Measurements from ENCODE around the gene NACA.
A peak's percentile ranks its signal among the peaks of the same experiment; 100 is the strongest.
"Not testable (repeated sequence)": the region's sequence is repeated elsewhere in the genome, so short reads cannot be mapped to it uniquely, and the experiment has no call there.

Gene NACA

DNA sequence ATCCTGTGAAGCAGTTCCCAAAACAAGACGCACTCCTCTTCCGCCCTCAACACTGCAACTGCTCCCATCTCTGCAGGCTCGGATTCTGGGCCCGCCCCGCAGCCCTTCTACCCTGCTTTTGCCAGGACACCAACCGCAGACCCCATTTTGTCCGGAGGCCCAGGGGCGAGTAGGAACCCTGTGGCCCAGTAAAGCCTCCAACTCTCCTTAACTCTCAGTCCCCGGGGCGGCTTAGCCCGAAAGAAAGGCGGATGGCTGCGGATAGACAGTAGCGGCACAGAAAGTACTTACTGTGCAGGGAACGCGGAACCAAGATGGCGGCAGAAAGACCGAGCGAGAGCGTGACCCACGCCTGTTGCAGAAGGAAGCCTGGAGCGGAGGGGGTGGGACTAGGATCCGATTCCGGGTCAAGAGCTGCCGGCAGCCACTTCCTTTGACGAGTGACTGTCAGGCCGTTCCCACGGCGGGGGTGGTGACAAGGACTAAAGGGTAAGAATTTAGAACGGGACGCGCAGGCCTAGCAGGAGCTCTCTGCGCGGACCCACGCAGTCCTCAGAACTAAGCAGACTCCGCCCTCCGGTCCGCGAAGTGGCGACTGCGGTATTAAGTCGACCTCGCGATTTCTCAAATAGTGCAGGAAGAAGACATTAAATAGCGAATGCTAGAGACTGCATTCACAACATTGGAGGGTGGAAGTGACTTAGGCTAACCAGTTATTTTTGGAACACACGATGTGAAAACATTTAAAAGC is at the start of gene NACA:
Gene NACA (minus strand): TSS at position 328 of the 751 bp plus-strand sequence. CDS start 778 bp downstream, outside the sequence.
- intact Hi-C loops (cut with DNase I), result loop anchor here (2.0 to 10.0 kb wide), 2 partner anchors 36 to 90 kb away; partner anchors contain the start of genes BAZ2A and PTGES3
- DNase-seq, result peak; percentile 98 to 100 (median 99)

DNA sequence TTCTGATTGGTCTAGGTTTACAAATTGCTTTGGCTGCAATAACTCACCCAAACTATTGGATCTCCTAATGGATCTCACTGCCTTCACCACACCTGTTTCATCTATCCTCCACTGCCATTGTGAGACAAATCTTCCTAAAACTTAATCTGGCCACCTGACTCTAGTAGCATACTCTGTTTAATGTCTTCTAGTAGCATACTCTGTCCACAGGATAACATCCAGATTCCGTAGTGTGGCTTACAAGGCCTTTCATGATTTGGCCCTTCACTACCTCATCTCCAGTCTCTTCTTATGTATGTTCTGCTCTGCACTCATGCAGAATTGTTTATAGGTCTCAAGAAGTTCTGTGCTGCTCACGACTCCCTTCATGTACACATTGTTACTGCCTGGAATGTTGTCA is 48.0 kb upstream of the NACA start:
- intact Hi-C loops (cut with DNase I), result no loop called here
- no peak for DNase-seq

DNA sequence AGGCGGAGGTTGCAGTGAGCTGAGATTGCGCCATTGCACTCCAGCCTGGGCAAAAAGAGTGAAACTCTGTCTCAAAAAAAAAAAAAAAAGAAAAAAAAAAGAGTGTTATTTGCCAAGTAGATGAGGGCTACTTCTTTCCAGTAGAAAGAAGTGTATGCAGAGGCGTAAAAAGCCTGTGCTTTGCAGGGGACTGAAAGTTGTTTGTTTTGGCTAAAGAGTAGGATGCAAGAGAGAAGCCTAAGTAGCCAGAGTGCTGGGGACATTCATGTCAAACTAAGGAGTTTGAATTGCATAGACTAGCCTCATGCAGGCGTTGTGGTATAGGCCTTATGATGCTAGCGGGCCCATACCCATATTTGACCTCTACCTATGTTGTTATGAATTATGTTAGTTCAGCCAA is 47.5 kb upstream of the NACA start:
- intact Hi-C loops (cut with DNase I), result no loop called here
- DNase-seq, result no peak

DNA sequence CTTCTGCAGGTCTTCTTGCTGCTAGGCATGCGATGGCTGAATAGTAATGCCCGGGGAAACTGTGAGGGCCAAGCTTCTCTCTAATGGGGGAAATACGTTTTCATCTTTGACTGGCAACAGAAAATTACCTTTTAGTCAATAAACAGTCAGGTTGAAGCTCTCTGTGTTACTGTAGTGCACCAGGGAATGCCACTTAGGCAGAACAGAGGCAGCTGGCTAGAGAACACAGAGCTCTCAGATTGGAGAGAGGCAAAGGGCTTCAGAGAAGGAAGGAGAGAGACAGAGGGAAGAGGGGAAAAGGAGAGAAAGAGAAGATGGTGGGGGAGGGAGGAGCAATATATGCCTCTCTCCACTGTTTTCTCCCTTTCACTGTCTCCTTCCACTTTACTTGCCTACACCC is 44.8 kb upstream of the NACA start:
- no peak for DNase-seq
- intact Hi-C loops (cut with DNase I), result no loop called here

DNA sequence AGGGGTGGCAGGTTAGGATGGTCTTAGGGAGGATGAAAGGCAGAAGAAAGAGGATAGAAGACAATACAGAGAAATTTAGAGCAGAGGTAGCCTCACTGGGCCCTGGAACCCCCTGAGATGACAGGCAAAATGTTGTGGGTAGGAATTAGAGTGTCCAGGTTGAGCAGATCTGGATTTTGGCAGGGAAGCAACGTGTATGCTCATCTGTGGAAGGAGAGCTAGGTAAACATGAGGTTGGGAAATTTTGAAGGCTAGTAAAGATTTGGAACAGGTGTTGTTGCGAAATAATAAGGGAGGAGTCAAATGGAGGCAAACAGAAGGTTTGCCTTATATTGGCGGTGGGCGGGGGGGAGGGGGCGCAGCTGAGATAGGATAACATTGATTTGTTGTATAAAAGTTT is 43.3 kb upstream of the NACA start:
- no peak for DNase-seq
- intact Hi-C loops (cut with DNase I), result no loop called here

DNA sequence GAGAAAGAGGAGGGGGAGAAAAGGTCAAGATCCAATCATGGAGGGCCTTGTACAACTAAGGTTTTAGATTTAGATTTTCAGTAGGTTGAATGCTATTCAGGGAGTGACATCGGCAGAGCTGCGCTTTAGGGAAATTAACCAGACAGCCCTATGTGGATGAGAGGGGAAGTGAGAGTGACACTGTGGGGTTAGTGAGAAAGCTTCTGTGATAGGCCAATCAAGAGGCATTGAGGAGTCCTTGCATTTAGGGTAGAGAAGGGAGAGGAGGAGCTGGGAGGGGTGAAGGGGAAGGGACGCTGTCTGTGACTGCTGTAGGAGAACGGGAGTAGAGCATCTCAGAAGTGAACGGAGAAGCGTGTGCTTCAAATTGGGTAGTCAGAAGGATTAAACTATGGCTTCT is 41.4 kb upstream of the NACA start:
- intact Hi-C loops (cut with DNase I), result no loop called here
- DNase-seq, result peak in 9 of 42 donors; percentile 7 to 26 (median 16)

DNA sequence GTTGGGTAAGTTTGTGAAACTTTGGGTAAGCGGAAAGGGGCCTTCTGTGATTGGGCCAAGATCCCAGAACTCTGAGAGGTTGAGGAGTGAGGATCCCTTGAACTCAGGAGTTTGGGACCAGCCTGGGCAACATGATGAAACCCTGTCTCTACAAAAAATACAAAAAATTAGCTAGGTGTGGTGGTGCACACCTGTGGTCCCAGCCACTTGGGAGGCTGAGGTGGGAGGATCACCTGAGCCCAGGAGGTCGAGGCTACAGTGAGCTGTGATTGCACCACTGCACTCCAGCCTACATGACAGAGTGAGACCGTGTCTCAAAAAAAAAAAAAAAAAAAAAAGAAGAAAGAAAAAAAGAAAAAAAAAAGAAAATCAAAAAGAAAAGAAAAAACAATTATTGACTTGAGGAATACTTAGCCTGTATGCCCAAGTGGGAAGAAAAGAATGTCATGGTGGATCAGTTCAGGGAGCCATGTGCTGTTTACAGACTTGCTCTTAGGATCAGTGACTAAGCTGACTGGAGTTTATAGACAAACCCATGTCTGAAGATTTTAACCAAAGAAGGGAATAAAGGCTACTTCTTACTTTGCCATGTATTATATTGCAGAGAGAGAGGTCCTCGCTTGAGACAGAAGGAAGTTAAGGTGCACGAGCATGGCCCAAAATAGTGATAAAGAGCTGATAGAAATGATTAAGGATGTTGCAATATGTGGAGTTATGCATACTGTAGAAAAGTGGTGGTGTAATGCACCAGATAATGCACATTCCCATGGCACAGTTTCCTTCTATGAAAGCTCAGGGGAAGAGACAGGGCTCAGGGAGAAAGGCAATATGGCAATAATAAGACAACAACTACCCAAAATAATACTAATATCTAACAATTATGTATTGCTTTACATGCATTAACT is 38.9 kb upstream of the NACA start:
- DNase-seq, result no peak
- intact Hi-C loops (cut with DNase I), result no loop called here

DNA sequence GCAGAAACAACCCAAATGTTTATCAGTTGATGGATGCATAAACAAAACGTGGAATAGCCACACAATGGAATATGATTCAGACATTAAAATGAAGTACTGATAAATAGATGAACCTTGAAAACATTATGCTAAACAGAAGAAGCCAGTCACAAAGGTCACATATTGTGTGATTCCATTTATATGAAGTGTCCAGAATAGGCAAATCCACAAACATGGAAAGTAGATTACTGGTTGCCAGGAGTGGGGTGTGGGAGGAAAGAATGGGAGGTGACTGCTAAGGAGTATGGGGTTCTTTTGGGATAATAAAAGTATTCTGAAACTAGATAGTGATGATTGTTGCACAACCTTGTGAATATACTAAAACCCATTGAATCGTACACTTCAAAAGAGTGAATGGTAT is 36.7 kb upstream of the NACA start:
- DNase-seq, result no peak
- intact Hi-C loops (cut with DNase I), result no loop called here

DNA sequence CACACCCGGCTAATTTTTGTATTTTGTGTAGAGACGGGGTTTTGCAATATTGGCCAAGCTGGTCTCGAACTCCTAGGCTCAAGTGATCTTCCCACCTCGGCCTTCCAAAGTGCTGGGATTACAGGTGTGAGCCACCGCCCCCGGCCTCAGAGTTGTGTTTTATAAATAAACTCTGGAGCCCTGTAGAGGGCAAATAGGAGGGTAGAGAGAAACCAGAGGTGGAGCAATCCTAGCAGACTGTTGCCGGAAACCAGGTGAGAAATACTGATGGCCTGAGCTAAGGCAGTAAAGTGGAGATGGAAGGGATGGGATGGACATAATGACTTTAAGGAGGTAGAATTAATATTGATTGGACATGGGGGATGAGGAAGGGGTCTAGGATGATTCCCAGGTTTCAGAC is 35.4 kb upstream of the NACA start:
- intact Hi-C loops (cut with DNase I), result no loop called here
- DNase-seq, result no peak

DNA sequence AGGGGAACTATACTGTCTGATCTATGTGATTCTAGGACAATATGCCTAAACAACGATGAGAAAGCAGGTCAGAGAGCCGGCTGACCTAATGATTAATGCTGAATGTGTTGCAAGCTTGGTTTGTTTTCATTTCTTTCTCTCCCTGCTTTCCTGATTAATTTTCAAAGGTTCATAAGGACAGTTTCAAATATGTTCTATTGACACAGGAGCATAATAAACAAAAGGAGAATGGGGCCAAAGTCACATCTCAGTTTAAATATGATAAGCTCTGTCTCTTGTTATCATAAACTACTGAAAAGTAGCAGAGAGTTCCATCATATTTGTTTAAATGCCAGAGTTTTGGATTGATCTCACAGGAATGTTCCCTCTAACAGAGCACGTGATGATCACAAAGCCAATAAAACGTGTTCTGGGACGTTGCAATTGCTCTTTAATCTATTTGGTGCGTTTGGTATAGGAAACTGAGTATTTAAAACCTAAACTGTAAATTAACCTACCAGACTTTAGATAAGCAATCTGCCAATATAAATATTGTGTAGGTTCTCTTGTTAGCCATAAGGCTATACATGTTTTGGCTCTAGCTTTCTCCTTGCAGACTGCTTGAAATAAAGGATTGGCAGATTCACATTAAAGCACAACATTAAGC is 34.3 kb upstream of the NACA start:
- no peak for DNase-seq
- intact Hi-C loops (cut with DNase I), result loop anchor here (2.0 kb wide), 1 partner anchor 227 kb away; no protein-coding TSS in a partner anchor

DNA sequence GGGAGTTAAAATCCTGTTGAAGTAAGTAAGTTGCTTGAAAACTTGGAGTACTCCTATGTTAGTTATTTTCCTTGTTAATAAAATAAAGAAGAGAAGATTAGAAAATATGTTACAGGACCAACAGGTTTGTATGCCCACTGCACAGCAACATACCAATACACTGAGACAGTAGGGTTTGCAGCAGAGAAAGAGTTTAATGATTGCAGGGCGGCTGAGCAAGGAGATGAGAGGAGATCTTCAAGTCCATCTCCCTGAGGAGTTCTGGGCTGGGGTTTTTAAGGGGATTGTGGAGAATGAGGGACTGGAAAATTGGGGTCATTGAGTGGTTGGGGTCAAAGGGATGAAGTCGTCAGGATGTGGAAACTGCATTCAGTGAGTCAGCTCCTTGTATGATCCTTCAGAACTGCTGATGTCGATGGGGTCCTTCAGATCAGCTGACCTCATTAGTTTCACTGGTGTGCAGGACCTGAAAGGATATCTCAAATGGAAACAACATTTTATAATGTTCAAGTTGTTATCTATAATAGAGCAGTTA is 33.7 kb upstream of the NACA start:
- DNase-seq, result no peak
- intact Hi-C loops (cut with DNase I), result loop anchor here (2.0 kb wide), 1 partner anchor 228 kb away; no protein-coding TSS in a partner anchor

DNA sequence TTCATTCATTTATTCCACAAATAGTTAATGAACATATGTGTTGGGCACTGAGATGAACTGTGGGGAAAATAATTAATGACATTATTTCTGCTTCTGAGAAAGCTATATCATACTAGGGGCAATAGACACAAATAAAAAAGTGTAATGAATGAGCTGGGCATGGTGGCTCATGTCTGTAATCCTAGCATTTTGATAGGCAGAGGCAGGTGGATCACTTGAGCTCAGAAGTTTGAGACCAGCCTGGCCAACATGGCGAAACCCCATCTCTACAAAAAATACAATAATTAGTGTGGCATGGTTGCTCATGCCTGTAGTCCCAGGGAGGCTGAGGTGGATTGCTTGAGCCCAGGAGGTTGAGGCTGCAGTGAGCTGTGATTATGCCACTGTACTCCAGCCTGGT is 32.9 kb upstream of the NACA start:
- intact Hi-C loops (cut with DNase I), result loop anchor here (2.0 kb wide), 1 partner anchor 229 kb away; no protein-coding TSS in a partner anchor
- DNase-seq, result not testable (repeated sequence)

DNA sequence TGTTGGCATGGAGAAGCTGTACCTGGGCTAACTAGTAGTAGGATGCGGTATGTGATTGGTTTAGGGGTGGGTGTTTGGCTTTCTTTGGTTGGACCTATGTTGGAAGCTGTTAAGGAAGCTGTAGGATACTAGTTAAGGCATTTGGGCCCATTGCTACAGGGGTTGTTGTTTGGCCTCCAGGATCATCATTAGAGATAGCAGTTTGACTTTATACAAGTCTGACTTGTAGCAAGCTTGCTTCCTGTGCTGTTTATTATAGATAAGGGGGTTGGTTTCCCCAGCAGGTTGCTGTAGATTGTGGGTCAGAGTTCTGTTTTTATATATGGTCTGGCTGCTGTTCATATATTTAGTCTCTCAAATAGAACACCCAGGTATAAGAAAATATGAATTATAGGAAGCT is 28.5 kb upstream of the NACA start:
- intact Hi-C loops (cut with DNase I), result loop anchor here (5.0 kb wide), 1 partner anchor 314 kb away; no protein-coding TSS in a partner anchor
- no peak for DNase-seq

DNA sequence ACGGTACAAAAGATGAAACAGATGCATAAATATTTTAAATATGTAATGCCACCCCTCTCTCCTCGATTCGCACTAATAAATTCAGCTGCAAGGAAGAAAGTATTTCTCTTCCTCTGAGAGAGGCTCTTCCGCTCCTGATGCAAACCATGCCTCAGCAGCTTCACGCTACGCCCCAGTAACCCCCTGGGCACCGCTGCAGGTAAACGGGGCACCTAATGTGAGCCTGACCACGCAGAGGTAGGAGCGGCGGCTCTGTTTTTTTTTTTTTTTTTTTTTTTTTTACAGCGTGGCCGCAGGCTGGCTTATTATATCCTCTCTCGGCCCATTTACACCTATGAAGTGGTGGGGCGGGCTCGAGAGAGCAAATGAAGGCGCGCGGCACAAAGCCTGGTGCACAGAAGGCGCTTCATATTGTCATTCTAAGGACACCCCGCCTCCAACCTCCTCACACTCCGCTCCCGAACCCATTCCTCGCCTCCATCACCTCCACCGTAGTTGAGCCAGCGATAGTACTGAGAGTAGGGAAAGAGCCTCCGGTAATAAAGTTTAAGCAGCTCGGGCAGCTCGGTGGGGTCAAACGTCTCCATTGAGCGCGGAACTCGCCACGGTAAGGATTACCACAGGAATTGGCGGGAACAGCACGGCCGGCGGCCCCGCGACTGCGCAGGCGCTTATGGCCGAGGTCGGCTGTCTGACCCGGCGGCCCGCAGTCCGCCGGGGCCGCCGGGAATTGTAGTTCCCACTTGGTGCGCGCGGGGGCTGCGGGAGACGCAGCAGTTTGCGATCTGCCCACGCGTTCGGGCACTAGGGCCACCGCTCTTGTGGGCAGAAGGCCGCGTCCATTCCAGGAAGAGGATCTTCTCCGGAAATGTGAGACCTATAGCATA is 26.9 kb upstream of the NACA start, which contains the start of gene PRIM1:
Gene PRIM1 (minus strand): TSS at position 612 of the 887 bp plus-strand sequence. CDS start 25 bp downstream, at position 587.
- peak; percentile 64 to 94 (median 87) for DNase-seq
- intact Hi-C loops (cut with DNase I), result loop anchor here (5.0 kb wide), 1 partner anchor 315 kb away; no protein-coding TSS in a partner anchor

DNA sequence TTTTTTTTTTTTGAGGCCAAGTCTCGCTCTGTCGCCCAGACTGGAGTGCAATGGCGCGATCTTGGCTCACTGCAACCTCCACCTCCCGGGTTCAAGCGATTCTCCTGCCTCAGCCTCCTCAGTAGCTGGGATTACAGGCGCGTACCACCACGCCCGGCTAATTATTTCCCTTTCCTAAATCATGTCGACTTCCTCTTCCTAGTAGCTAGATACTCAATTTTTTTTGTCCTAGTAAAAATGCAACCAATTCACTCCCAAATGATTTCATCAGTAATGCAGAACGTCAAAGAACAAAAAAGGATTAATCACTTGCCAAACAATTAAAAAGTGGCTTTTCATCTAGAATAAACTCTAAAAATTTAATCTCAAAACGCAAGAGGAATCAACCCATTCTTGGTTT is 25.5 kb upstream of the NACA start:
- DNase-seq, result not testable (repeated sequence)
- intact Hi-C loops (cut with DNase I), result loop anchor here (5.0 kb wide), 1 partner anchor 317 kb away; no protein-coding TSS in a partner anchor

DNA sequence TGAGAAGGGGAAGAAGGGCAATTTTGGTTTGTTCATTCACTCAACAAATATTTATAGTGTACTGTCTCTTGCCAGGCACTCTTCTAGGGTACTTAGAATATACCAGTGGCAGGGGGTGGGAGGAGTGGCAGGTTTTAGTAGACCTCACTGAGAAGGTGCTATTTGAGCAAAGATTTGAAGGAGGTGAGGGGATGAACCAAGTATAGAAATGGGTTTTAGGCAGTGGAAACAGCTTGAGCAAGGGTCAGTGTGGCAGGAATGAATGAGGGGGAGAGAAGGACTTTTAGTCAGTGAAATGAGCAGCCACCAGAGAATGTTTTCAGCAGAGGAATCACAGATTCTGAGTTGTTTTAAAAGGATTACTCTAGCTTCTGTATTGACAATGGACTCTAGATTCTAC is 24.8 kb upstream of the NACA start:
- no peak for DNase-seq
- intact Hi-C loops (cut with DNase I), result loop anchor here (5.0 kb wide), 1 partner anchor 317 kb away; no protein-coding TSS in a partner anchor

DNA sequence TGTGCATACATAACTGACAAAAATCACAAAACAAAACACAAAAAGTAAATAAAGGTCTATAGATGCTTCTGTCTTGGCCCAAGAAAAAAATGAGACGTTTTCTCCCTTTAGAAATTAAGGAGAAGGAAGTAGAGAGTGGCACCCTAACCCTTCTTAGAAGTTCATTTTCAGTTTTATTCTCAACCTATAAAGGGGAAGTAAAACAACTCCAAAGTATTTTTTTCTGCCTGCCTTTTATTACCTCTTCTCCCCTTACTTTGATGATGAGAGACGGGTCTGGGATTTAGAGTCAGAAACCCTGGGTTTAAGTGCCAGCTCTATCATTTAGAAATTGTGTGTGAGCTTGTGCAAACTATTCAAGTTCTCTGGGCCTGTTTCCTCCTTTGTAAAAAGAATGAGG is 24.3 kb upstream of the NACA start:
- no peak for DNase-seq
- intact Hi-C loops (cut with DNase I), result no loop called here

Measured in head of caudate nucleus (tissue), 42 donors.